Karpas-422 (cell line): Measurements from ENCODE around the gene TOMM20L. TPM values are rescaled to one million over a fixed set of nuclear protein-coding genes. Genes with fewer than 3 reads are reported as not detected.
"Not testable (repeated sequence)": the region's sequence is repeated elsewhere in the genome, so short reads cannot be mapped to it uniquely, and the experiment has no call there.

Experiments
- DNase-seq: peaks from one replicate; pipeline ENCODE4 v3.0.0-alpha.2; 2015
- H2AFZ ChIP-seq: fragments of 200-600 bp; sonication (generic); 2 replicates; pipeline ENCODE4 v1.6.1; 2014; ENCODE audit warnings: antibody characterized with exemption, low read length, mixed read lengths
- H3K27ac ChIP-seq: fragments of 200-600 bp; sonication (generic); 2 replicates; pipeline ENCODE4 v1.5.1; 2014; ENCODE audit warnings: mild to moderate bottlenecking, low read length, moderate library complexity
- H3K27me3 ChIP-seq: fragments of 200-600 bp; sonication (generic); 2 replicates; pipeline ENCODE4 v1.6.1; 2014; ENCODE audit warnings: low read length, mixed read lengths
- H3K36me3 ChIP-seq: fragments of 200-600 bp; sonication (generic); 2 replicates; pipeline ENCODE4 v1.6.1; 2014; ENCODE audit warnings: low read length, mixed read lengths; ENCODE audit not compliant: insufficient read depth
- H3K4me1 ChIP-seq: fragments of 200-600 bp; sonication (generic); 2 replicates; pipeline ENCODE4 v1.6.1; 2014; ENCODE audit warnings: mild to moderate bottlenecking, low read length, mixed read lengths
- H3K4me2 ChIP-seq: fragments of 200-600 bp; sonication (generic); 2 replicates; pipeline ENCODE4 v1.6.1; 2014; ENCODE audit warnings: low read length, low read depth, mild to moderate bottlenecking; ENCODE audit not compliant: poor library complexity, severe bottlenecking
- H3K4me3 ChIP-seq: fragments of 200-600 bp; sonication (generic); 2 replicates; pipeline ENCODE4 v1.5.1; 2014; ENCODE audit warnings: mild to moderate bottlenecking, antibody characterized with exemption, low read length, mixed read lengths
- H3K79me2 ChIP-seq: fragments of 200-600 bp; sonication (generic); 2 replicates; pipeline ENCODE4 v1.6.1; 2014; ENCODE audit warnings: mild to moderate bottlenecking, low read length, mixed read lengths
- H3K9ac ChIP-seq: fragments of 200-600 bp; sonication (generic); 2 replicates; pipeline ENCODE4 v1.6.0; 2014; ENCODE audit warnings: low read length
- H3K9me2 ChIP-seq: fragments of 200-600 bp; sonication (generic), shearing (Covaris generic); replicated peaks from 2 replicates; pipeline ENCODE4 v1.6.0; 2014; ENCODE audit warnings: mild to moderate bottlenecking, low read length, moderate library complexity; ENCODE audit not compliant: insufficient read depth
- H3K9me3 ChIP-seq: fragments of 300-700, 200-600 bp; sonication (generic); 2 replicates; pipeline ENCODE4 v1.6.1; 2014; ENCODE audit warnings: low read length, mixed read lengths
- H4K20me1 ChIP-seq: fragments of 200-600 bp; sonication (generic); 2 replicates; pipeline ENCODE4 v1.6.1; 2014; ENCODE audit warnings: mild to moderate bottlenecking, antibody characterized with exemption, low read length, low read depth; ENCODE audit not compliant: insufficient read depth
- total RNA-seq: library from RNA; depleted of rRNA; stranded (reverse); fragments of >200 nt; shearing (Covaris generic); gene quantifications from 2 replicates; pipeline ENCODE4 v1.2.3, GENCODE V29; 2014; ENCODE audit warnings: low replicate concordance; rRNA removed

Gene TOMM20L
- 1.8 TPM in 1 of 2 replicates, not detected in the other for total RNA-seq

- Histone ChIP-seq H3K27ac (peak within 1 kb of the TSS; percentile 41; the same call in 1 of the 2 replicates), H3K4me3 (peak within 1 kb of the TSS; percentile 74), H3K4me1 (peaks cover 27% of the 10 kb centered on the region), H3K4me2 (peak within 1 kb of the TSS; percentile 84), H3K79me2 (0 out of 2 replicates have a peak, but pooled peaks cover 4% of the 10 kb centered on the region), H3K27me3 (no peaks in the 10 kb centered on the region), H3K36me3 (no peaks in the 10 kb centered on the region), H3K9ac (peak within 1 kb of the TSS; percentile 82), H3K9me3 (no peaks in the 10 kb centered on the region), H2AFZ (peak within 1 kb of the TSS; percentile 96), H3K9me2 (no peaks in the 10 kb centered on the region), H4K20me1 (no peaks in the 10 kb centered on the region)
- DNase-seq = peak; percentile 97
Observed at GRCh38 chr14:58395812-58396788, at the start of gene TOMM20L. TSS of gene TOMM20L (plus strand) at chr14:58395930. CDS start at chr14:58395958, 28 bp downstream.

- Histone ChIP-seq H3K4me3 (no peak overlapping the region), H3K9ac (no peak overlapping the region), H3K79me2 (peaks cover 33% of the 10 kb centered on the region), H3K4me2 (peak overlapping the region; percentile 2), H2AFZ (no peak overlapping the region), H3K27me3 (no peaks in the 10 kb centered on the region), H3K9me2 (no peaks in the 10 kb centered on the region), H4K20me1 (no peaks in the 10 kb centered on the region), H3K4me1 (peaks cover 13% of the 10 kb centered on the region; the same call in 1 of the 2 replicates), H3K27ac (no peak overlapping the region), H3K9me3 (no peaks in the 10 kb centered on the region), H3K36me3 (peaks cover 63% of the 10 kb centered on the region)
- DNase-seq = no peak
Observed at GRCh38 chr14:58353516-58354299, 42.0 kb upstream of the TOMM20L start.

GRCh38 chr14:58354808-58355207 is 40.9 kb upstream of the TOMM20L start:
- Histone ChIP-seq H2AFZ (no peak overlapping the region), H3K4me1 (peaks cover 13% of the 10 kb centered on the region; the same call in 1 of the 2 replicates), H3K36me3 (peaks cover 61% of the 10 kb centered on the region), H3K27me3 (no peaks in the 10 kb centered on the region), H3K4me3 (no peak overlapping the region), H3K9me3 (no peaks in the 10 kb centered on the region), H3K27ac (no peak overlapping the region), H4K20me1 (no peaks in the 10 kb centered on the region), H3K9ac (no peak overlapping the region), H3K4me2 (no peak overlapping the region), H3K79me2 (peaks cover 36% of the 10 kb centered on the region), H3K9me2 (no peaks in the 10 kb centered on the region)
- no peak for DNase-seq

GRCh38 chr14:58356268-58356667 is 39.5 kb upstream of the TOMM20L start:
- H3K36me3 ChIP-seq = peaks cover 64% of the 10 kb centered on the region
- no peak for DNase-seq

GRCh38 chr14:58362272-58362671 is 33.5 kb upstream of the TOMM20L start:
- H3K4me3 ChIP-seq, H3K9me3 ChIP-seq, H4K20me1 ChIP-seq, H2AFZ ChIP-seq, H3K9me2 ChIP-seq, DNase-seq, H3K4me1 ChIP-seq, H3K4me2 ChIP-seq, H3K27ac ChIP-seq, H3K27me3 ChIP-seq, H3K9ac ChIP-seq: not testable (repeated sequence)
- peaks cover 72% of the 10 kb centered on the region for H3K36me3 ChIP-seq
- H3K79me2 ChIP-seq = peaks cover 18% of the 10 kb centered on the region; the same call in 1 of the 2 replicates

More at GRCh38 chr14:58356268-58356667, 39.5 kb upstream of the TOMM20L start:
- H3K4me3 ChIP-seq = no peak overlapping the region
- no peak overlapping the region for H3K9ac ChIP-seq
- H4K20me1 ChIP-seq = no peaks in the 10 kb centered on the region
- H3K79me2 ChIP-seq = peaks cover 34% of the 10 kb centered on the region
- H3K9me3 ChIP-seq = no peaks in the 10 kb centered on the region
- H3K27ac ChIP-seq = no peak overlapping the region
- H3K4me2 ChIP-seq = no peak overlapping the region
- no peaks in the 10 kb centered on the region for H3K9me2 ChIP-seq
- H3K4me1 ChIP-seq = peaks cover 13% of the 10 kb centered on the region; the same call in 1 of the 2 replicates
- H2AFZ ChIP-seq = no peak overlapping the region
- H3K27me3 ChIP-seq = no peaks in the 10 kb centered on the region

GRCh38 chr14:58362798-58363412 is 32.8 kb upstream of the TOMM20L start:
- no peaks in the 10 kb centered on the region for H3K9me2 ChIP-seq
- no peaks in the 10 kb centered on the region for H4K20me1 ChIP-seq
- H3K9ac ChIP-seq = no peak overlapping the region
- no peak overlapping the region for H3K27ac ChIP-seq
- DNase-seq = peak; percentile 81
- H3K4me1 ChIP-seq = no peaks in the 10 kb centered on the region
- H3K4me2 ChIP-seq = no peak overlapping the region
- no peak overlapping the region for H3K4me3 ChIP-seq
- H3K36me3 ChIP-seq = peaks cover 77% of the 10 kb centered on the region
- H3K27me3 ChIP-seq = no peaks in the 10 kb centered on the region
- H3K79me2 ChIP-seq = peaks cover 19% of the 10 kb centered on the region; the same call in 1 of the 2 replicates
- H2AFZ ChIP-seq = no peak overlapping the region
- no peaks in the 10 kb centered on the region for H3K9me3 ChIP-seq

GRCh38 chr14:58364316-58364715 is 31.4 kb upstream of the TOMM20L start:
- no peak overlapping the region for H3K9ac ChIP-seq
- no peak for DNase-seq
- H3K9me3 ChIP-seq = no peaks in the 10 kb centered on the region
- no peak overlapping the region for H3K27ac ChIP-seq
- H3K9me2 ChIP-seq = no peaks in the 10 kb centered on the region
- no peaks in the 10 kb centered on the region for H3K4me1 ChIP-seq
- H3K79me2 ChIP-seq = peaks cover 17% of the 10 kb centered on the region; the same call in 1 of the 2 replicates
- H3K27me3 ChIP-seq = no peaks in the 10 kb centered on the region
- no peak overlapping the region for H2AFZ ChIP-seq
- no peak overlapping the region for H3K4me2 ChIP-seq
- H3K36me3 ChIP-seq = peaks cover 82% of the 10 kb centered on the region
- no peak overlapping the region for H3K4me3 ChIP-seq
- no peaks in the 10 kb centered on the region for H4K20me1 ChIP-seq
